Glomerular visceral epithelial cell (primary cell): ENCODE results near the gene RTBDN.
"Not testable (repeated sequence)": the region's sequence is repeated elsewhere in the genome, so short reads cannot be mapped to it uniquely, and the experiment has no call there.

Experiments used
- DNase-seq: peaks from one replicate; pipeline ENCODE4 v3.0.0-alpha.2; 2016; ENCODE audit errors: extremely low spot score

The RTBDN gene

GRCh38 chr19:12858041-12858928, 23.9 kb upstream of the RTBDN start:
- no peak for DNase-seq

GRCh38 chr19:12856653-12857052, 22.3 kb upstream of the RTBDN start:
- DNase-seq = no peak

- peak; percentile 84 for DNase-seq
Measured at GRCh38 chr19:12847159-12848139, 13.1 kb upstream of the RTBDN start.

GRCh38 chr19:12846613-12847012, 12.2 kb upstream of the RTBDN start:
- DNase-seq = not testable (repeated sequence)

GRCh38 chr19:12843999-12844732, 9.8 kb upstream of the RTBDN start:
- no peak for DNase-seq

GRCh38 chr19:12843328-12843727, 8.9 kb upstream of the RTBDN start:
- no peak for DNase-seq

GRCh38 chr19:12842511-12842910, 8.1 kb upstream of the RTBDN start:
- DNase-seq = no peak

GRCh38 chr19:12841094-12841493, 6.7 kb upstream of the RTBDN start:
- no peak for DNase-seq

- peak; percentile 74 for DNase-seq
Measured at GRCh38 chr19:12840091-12841079, 6.0 kb upstream of the RTBDN start.

- no peak for DNase-seq
Measured at GRCh38 chr19:12838886-12839756, 4.7 kb upstream of the RTBDN start.

GRCh38 chr19:12838182-12838885, 4.0 kb upstream of the RTBDN start, which contains the start of gene MAST1:
Gene MAST1, plus strand, starts transcription at chr19:12838515. Its CDS starts 58 bp downstream, at chr19:12838573.
- peak; percentile 45 for DNase-seq

GRCh38 chr19:12837225-12837624, 2.8 kb upstream of the RTBDN start:
- DNase-seq = no peak

GRCh38 chr19:12836529-12836863, 2.1 kb upstream of the RTBDN start:
- no peak for DNase-seq

GRCh38 chr19:12834976-12835757, 788 bp upstream of the RTBDN start:
- DNase-seq = no peak

GRCh38 chr19:12833738-12834565, 427 bp downstream of the RTBDN start:
- DNase-seq = peak; percentile 44

GRCh38 chr19:12833418-12833737, 1.0 kb downstream of the RTBDN start:
- DNase-seq = no peak

- DNase-seq = no peak
Measured at GRCh38 chr19:12828494-12828893, 5.9 kb downstream of the RTBDN start.
